ENCODE results near the gene DGCR2.

DNA sequence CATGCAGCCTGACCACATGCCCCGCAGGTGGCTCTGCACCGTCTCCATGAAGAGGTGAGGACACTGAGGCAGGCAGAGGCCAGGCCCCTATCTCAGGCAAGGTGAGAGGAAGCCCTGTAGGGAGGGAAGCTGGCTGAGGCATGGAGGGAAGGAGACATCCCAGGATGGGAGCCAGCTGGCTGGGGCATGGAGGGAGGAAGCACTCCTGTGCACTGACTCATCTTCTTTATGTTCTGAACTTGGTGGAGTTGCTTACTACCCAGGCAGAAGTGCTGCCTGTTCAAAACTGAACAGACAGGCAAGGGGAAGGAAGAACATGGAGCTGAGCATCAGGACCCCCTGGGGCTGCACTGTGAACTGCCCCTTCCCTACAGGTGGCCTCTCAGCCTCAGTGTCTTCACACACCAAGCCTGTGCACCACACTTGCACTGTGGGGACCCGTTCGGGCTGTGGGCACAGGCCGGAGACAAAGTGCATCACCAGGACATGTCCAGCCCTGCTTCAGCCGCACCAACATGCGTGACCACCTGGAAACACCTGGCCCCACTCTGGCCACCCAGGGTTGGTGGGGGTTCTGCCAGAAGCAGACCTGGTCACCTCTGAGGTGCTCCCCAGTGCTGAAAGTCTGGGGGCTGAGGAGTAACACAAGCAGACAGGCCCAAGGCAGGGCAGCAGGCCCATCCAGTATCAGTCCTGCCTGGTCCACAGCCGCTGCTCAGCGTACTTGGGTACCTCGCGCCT lies 55.5 kb downstream of the DGCR2 start:
- TF ChIP-seq, protein P1, sequence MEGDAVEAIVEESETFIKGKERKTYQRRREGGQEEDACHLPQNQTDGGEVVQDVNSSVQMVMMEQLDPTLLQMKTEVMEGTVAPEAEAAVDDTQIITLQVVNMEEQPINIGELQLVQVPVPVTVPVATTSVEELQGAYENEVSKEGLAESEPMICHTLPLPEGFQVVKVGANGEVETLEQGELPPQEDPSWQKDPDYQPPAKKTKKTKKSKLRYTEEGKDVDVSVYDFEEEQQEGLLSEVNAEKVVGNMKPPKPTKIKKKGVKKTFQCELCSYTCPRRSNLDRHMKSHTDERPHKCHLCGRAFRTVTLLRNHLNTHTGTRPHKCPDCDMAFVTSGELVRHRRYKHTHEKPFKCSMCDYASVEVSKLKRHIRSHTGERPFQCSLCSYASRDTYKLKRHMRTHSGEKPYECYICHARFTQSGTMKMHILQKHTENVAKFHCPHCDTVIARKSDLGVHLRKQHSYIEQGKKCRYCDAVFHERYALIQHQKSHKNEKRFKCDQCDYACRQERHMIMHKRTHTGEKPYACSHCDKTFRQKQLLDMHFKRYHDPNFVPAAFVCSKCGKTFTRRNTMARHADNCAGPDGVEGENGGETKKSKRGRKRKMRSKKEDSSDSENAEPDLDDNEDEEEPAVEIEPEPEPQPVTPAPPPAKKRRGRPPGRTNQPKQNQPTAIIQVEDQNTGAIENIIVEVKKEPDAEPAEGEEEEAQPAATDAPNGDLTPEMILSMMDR (IDR thresholded peaks at IDR 0.05), result no peak
- no peak for TF ChIP-seq POLR2A (IDR thresholded peaks at IDR 0.05)
